ENCODE measurements around the gene CUL1. TPM values are rescaled to one million over a fixed set of nuclear protein-coding genes. Genes with fewer than 3 reads are reported as not detected.

The CUL1 gene
- total and polyA plus RNA-seq, 11 donors, result 17.5 to 58.3 (median 43.6) TPM

- peaks cover 0 to 94% (median 81%) of the 10 kb centered on the region in 9 donors for H3K36me3 ChIP-seq
- no peak overlapping the region for H3K4me3 ChIP-seq
- TF ChIP-seq POLR2A (IDR thresholded peaks at IDR 0.05), result no peak
- TF ChIP-seq, protein P1, sequence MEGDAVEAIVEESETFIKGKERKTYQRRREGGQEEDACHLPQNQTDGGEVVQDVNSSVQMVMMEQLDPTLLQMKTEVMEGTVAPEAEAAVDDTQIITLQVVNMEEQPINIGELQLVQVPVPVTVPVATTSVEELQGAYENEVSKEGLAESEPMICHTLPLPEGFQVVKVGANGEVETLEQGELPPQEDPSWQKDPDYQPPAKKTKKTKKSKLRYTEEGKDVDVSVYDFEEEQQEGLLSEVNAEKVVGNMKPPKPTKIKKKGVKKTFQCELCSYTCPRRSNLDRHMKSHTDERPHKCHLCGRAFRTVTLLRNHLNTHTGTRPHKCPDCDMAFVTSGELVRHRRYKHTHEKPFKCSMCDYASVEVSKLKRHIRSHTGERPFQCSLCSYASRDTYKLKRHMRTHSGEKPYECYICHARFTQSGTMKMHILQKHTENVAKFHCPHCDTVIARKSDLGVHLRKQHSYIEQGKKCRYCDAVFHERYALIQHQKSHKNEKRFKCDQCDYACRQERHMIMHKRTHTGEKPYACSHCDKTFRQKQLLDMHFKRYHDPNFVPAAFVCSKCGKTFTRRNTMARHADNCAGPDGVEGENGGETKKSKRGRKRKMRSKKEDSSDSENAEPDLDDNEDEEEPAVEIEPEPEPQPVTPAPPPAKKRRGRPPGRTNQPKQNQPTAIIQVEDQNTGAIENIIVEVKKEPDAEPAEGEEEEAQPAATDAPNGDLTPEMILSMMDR (IDR thresholded peaks at IDR 0.05), result no peak
- no peak for DNase-seq
- no peak overlapping the region for H3K27ac ChIP-seq
- no peaks in the 10 kb centered on the region for H3K9me3 ChIP-seq
- ATAC-seq, result no peak
- H3K27me3 ChIP-seq, result no peaks in the 10 kb centered on the region
- intact Hi-C loops (cut with DNase I), result no loop called here
- H3K4me1 ChIP-seq, result no peaks in the 10 kb centered on the region
Measured at GRCh38 chr7:148763622-148764021, 64.9 kb downstream of the CUL1 start.

GRCh38 chr7:148770004-148770403, 71.3 kb downstream of the CUL1 start:
- Histone ChIP-seq H3K36me3 (peaks cover 0 to 98% (median 93%) of the 10 kb centered on the region in 9 donors), H3K4me1 (peaks cover 0 to 10% (median 0%) of the 10 kb centered on the region in 12 donors), H3K27me3 (no peaks in the 10 kb centered on the region), H3K4me3 (no peak overlapping the region), H3K27ac (no peak overlapping the region), H3K9me3 (no peaks in the 10 kb centered on the region)
- no peak for ATAC-seq
- no peak for TF ChIP-seq POLR2A (IDR thresholded peaks at IDR 0.05)
- TF ChIP-seq, protein P1 (IDR thresholded peaks at IDR 0.05), result no peak
- 91 to 93% (median 92%) methylated on average over 6 of the region's 6 CpGs for WGBS, 4 donors
- intact Hi-C loops (cut with DNase I), result loop anchor here in 1 of 10 donors (10.0 kb wide), 1 partner anchor 65 kb away; no protein-coding TSS in a partner anchor
- DNase-seq, result no peak

- H3K27me3 ChIP-seq, result no peaks in the 10 kb centered on the region
- ATAC-seq (no peak), DNase-seq (no peak)
- intact Hi-C loops (cut with DNase I), result loop anchor here in 1 of 10 donors (10.0 kb wide), 1 partner anchor 68 kb away; no protein-coding TSS in a partner anchor
- H3K4me3 ChIP-seq, result no peak overlapping the region
- H3K9me3 ChIP-seq, result no peaks in the 10 kb centered on the region
- TF ChIP-seq POLR2A (IDR thresholded peaks at IDR 0.05), result no peak
- TF ChIP-seq, protein P1 (IDR thresholded peaks at IDR 0.05), result no peak
- H3K27ac ChIP-seq, result peak overlapping the region in 1 of 12 donors; percentile 49
- peaks cover 0 to 96% (median 90%) of the 10 kb centered on the region in 9 donors for H3K36me3 ChIP-seq
- WGBS, 4 donors, result 89 to 91% (median 90%) methylated on average over 8 of the region's 8 CpGs
- H3K4me1 ChIP-seq, result peaks cover 0 to 10% (median 0%) of the 10 kb centered on the region in 12 donors
Measured at GRCh38 chr7:148772297-148773089, 73.8 kb downstream of the CUL1 start.

GRCh38 chr7:148773334-148773733, 74.6 kb downstream of the CUL1 start:
- H3K9me3 ChIP-seq, result no peaks in the 10 kb centered on the region
- DNase-seq (no peak), ATAC-seq (peak in 1 of 4 donors; percentile 24)
- peak overlapping the region in 1 of 12 donors; percentile 49 for H3K27ac ChIP-seq
- intact Hi-C loops (cut with DNase I), result loop anchor here in 1 of 10 donors (10.0 kb wide), 1 partner anchor 69 kb away; no protein-coding TSS in a partner anchor
- peaks cover 0 to 96% (median 87%) of the 10 kb centered on the region in 9 donors for H3K36me3 ChIP-seq
- H3K4me1 ChIP-seq, result peaks cover 0 to 10% (median 0%) of the 10 kb centered on the region in 12 donors
- WGBS, 4 donors, result 81 to 94% (median 92%) methylated on average over 10 of the region's 10 CpGs
- H3K4me3 ChIP-seq, result no peak overlapping the region
- H3K27me3 ChIP-seq, result no peaks in the 10 kb centered on the region
- TF ChIP-seq POLR2A (IDR thresholded peaks at IDR 0.05), result no peak
- TF ChIP-seq, protein P1 (IDR thresholded peaks at IDR 0.05), result no peak
